ENCODE measurements around the gene TLR10.

GRCh38 chr4:38781854-38782261 is 932 bp downstream of the TLR10 start:
- TF ChIP-seq CTCF (conservative IDR thresholded peaks at IDR 0.05 in 1 of 2, IDR thresholded peaks at IDR 0.05 in 1 of 2; ENCODE audit: extremely low read depth in 1 of 2, insufficient read depth in 1 of 2, low read depth in 1 of 2, low read length in 2 of 2) (no peak), EZH2 (IDR thresholded peaks at IDR 0.05; ENCODE audit: borderline replicate concordance, low read length) (no peak)

Measured in mammary epithelial cell (primary cell).